DMS153 treated with DMSO at 0.1 percent for 48 hours (cell line): ENCODE results near the gene CTBP2.
A peak's percentile ranks its signal among the peaks of the same experiment; 100 is the strongest.

Experiments
- DNase-seq: peaks from one replicate; lab custom pipeline; 2025; ENCODE audit not compliant: unreplicated experiment; lab: John Stamatoyannopoulos, UW

CTBP2 gene

GRCh38 chr10:125125951-125126735, 34.2 kb downstream of the CTBP2 start:
- no peak for DNase-seq

DNA sequence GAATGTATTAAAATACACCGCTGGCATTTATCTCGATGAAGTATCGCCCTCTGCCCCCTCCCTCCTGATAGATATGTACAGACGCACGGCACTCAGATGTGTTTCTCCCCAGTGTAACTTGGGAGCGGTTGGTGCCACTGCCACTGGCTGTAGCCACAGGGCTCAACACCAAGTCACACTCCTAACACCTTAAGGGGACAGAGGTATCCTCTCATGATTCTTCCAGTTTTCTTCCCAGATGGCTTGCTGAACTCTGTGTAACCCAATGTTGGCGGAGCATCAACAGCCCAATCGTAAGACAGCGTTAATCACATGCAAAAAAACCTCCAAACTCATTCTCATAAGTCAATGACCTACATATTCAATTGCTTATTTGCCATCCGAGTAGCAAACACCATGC, 35.5 kb downstream of the CTBP2 start:
- no peak for DNase-seq

GRCh38 chr10:125124115-125124487, 36.3 kb downstream of the CTBP2 start:
- no peak for DNase-seq

DNA sequence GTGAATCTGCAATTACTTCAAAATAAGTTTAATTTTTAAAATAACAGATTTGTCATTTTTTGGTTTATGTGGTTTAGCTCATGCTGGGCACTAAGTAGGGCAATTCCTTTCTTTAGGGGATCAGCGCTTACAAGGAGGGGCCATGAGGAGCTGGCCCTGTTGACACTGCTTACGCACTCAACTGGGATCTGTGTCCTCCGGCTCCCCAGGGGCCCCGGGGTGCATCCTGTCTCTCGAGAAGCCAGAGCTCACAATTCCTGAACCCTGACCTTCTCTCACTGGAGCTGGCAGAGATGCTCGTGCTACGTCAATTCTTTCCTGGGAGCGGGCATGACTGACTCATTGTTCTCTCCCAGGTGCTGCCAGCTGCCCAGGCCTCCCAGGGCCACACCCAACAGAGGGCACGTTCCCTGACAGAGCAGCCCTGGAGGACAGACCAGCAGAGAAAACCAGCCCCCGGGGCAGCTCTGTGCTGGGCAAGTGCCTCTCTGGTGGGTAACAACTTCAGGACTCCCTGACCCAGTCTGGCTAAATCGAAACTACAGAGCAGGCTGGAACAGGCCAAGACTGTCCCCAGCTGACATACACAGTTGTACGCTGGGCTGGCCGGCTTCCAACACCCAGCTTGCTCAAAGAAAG, 36.8 kb downstream of the CTBP2 start:
- DNase-seq, result peak; percentile 53

- no peak for DNase-seq
Measured at GRCh38 chr10:125122566-125122965, 37.8 kb downstream of the CTBP2 start.

GRCh38 chr10:125121003-125121402, 39.4 kb downstream of the CTBP2 start:
- DNase-seq, result no peak

DNA sequence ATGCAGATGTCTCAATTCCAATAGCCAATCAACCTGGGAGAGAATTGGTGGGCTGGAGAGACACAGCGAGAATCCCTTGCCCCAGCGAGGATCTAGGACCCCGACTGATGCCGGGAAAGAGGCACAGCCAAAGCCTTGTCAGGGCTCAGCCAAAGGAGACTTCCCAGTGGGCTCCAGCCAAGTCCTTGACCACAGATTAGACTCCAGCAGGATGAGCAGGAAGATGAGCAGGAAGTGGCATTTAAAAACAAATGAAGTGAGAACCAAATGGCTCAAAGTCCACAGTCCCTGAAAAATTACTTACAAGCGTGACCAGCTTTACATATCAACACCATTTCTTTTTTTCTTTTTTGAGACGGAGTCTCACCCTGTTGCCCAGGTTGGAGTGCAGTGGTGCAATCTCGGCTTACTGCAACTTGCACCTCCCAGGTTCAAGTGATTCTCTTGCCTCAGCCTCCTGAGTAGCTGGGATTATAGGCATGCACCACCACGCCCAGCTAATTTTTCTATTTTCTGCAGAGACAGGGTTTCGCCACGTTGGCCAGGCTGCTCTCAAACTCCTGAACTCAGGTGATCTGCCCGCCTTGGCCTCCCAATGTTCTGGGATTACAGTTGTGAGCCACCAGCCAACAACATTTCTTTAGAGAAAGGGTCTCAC, 40.2 kb downstream of the CTBP2 start:
- DNase-seq, result no peak

- no peak for DNase-seq
Measured at GRCh38 chr10:125118701-125119100, 41.7 kb downstream of the CTBP2 start.

- no peak for DNase-seq
Measured at GRCh38 chr10:125118011-125118611, 42.3 kb downstream of the CTBP2 start.

DNA sequence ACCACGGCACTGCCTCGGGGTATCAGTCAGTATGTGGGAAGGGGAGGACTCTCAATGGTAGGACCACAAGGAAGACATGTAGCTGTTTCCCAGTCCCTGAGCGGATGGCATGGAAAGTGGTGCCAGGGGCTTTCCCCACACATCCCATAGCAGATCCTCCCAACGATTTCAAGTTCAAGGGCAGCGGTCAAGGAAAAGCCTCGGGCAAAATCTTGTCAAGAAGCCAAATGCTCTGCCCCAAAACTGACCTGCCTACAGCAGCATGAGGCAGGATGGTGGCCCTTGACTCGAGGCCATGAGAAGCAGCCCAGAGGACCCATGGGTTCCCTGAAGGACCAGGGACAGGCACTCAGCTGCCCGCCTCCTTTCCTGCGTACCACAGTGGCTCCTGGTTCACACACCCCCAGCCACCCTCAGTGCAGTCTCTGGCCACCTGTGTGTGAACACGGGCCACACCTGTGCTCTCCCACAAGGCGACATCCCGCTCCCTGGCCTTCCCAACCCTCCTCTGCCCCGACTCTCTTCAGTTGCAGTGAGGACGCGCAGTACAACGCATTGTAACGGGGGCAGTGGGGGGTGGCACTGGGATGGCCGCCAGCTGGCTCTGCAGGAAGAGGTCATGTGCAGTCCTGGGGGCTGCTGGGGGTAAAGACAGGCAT, 43.6 kb downstream of the CTBP2 start:
- DNase-seq, result no peak

GRCh38 chr10:125116041-125116649, 44.2 kb downstream of the CTBP2 start:
- no peak for DNase-seq

GRCh38 chr10:125115409-125115808, 45.0 kb downstream of the CTBP2 start:
- DNase-seq, result no peak

DNA sequence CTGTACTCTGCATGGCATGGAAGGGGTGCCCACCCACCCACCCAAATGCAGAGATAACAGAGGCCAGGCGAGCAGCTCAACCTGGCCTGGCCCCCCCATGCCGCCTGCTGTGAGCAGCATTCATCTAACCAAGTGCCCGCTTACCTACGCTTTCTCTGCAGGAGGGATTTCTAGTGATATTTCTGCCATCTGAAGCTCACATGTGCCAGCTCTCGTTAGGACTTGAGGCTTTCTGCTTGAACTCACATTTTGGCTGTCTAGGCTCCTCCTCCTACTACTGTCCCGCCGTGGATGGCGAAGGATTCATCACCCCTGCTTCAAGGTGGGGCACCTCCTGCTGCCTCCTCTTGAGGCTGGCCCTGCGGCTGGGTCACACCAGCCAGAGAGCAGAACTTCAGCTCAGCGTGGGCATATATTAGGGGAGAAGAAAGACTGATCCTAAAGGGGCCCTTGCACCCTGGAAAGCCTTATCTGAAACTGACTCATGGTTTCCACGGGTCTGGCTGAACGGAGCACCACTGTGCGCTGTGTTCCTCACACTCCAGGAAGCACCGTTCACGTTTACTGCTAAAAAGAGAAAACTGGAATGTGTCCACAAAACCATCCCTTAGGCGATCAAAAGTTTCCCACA, 45.5 kb downstream of the CTBP2 start:
- no peak for DNase-seq

DNA sequence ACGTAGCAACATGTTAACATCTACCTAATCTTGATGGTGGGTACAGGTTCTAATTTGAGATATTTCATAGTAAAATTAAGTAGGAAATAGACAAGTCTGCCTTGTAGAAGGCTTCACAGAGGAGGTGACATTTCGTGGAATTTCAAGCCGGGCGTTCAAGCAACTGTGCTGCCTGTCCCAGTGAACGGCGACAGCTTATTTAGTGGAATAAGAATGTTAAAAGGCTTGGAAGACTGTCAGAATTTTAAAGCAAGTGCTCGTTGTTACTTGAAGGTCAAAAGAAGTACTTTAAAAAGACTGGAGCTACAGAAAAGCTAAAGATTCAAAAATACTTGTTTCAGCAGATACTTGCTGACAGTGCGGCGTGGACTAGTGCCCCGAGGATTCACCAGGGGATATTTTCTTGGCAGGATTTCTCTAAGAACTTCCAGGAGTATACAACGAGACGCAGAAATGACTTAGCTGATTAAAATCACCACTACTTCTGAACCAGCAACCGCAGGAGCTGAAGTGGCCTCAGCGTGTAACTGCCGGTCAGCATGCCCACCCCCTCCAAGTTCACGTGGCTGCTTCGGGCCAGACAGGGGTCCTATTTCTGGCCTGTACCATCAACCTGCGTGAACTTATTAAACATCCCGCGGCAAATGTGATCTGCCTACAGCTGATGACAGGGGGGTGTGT, 46.5 kb downstream of the CTBP2 start:
- DNase-seq, result no peak

- DNase-seq, result no peak
Measured at GRCh38 chr10:125112697-125113494, 47.5 kb downstream of the CTBP2 start.

DNA sequence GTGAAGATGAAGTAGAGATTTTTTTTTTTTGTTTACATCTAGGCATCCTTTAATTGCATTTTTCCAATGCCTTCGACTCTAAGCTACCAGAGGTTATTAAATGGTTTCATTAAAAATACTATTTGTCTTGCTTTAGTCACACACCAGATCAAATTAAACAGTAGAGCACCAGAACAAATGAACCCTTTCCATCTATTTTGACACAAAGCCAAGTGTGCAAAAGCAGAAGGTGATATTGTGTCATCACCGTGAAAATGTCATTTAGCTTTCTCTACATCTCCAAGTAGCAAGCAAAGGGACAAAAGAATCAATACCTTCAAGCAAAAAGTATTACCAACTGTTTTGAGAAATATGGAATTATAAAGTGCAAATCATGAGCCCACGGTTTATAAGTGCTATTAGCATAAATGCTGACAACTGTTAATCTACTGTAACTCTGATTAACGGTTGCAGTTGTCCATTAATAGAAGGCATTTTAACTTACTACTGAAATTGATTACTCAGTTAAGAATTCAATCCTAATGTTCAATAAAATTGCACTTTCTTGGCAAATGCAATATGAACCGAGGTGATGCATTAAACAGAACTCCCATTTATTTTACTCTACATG, 49.1 kb downstream of the CTBP2 start:
- DNase-seq, result no peak

GRCh38 chr10:125107965-125108580, 52.3 kb downstream of the CTBP2 start:
- DNase-seq, result no peak
